Midbrain (tissue), 1 donor: ENCODE measurements around the gene MAP4K4.
"Not testable (repeated sequence)": the region's sequence is repeated elsewhere in the genome, so short reads cannot be mapped to it uniquely, and the experiment has no call there.

Experiments used
- DNase-seq: peaks from one replicate; lab custom pipeline; 2025; lab: John Stamatoyannopoulos, UW

Gene MAP4K4

GRCh38 chr2:101905746-101906336, 208.3 kb downstream of the MAP4K4 start:
- no peak for DNase-seq

GRCh38 chr2:101909760-101910159, 212.3 kb downstream of the MAP4K4 start:
- no peak for DNase-seq

GRCh38 chr2:101912545-101912944, 215.0 kb downstream of the MAP4K4 start:
- no peak for DNase-seq

DNA sequence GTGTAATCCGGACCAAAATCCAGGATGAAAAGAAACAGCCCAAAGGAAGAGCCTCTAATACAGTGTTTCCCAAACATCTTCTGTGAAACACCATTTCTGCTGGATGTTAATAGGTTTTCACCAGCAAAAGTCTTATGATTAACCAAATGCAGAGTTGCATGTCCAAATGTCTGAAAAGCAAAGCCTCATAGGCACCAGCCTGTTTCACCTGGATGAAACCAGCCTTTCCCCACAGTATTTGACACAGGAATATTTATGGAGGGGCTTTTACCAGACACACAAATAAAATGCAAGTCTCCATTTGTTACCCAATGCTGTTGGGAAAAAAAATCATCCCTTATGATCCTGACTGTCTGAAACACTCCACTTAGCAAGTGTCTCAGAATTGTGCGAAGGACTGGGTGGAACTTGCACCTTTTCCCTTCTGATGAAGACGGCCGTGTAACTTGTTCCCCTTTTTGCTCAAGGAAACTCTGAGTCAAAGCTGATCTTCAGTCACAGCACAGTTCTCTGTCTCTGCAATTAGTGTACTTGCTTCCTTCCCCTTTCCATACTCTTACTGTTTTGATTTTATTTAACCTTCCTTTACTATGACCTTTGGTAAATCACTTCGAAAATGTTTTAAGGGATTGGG, 223.9 kb downstream of the MAP4K4 start:
- DNase-seq, result peak; percentile 12

DNA sequence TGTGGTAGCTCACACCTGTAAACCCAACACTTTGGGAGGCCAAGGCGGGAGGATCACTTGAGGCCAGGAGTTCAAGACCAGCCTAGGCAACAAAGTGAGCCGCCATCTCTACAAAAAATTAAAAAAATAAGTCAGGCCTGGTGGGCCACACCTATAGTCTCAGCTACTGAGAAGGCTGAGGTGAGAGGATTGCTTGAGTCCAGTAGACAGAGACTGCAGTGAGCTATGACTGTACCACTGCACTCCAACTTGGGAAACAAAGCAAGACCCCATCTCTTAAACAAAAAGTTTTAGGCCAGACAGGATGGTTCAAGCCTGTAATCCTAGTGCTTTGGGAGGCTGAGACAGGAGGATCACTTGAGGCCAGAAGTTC, 224.4 kb downstream of the MAP4K4 start:
- DNase-seq, result no peak

GRCh38 chr2:101924311-101924710, 226.8 kb downstream of the MAP4K4 start:
- not testable (repeated sequence) for DNase-seq

GRCh38 chr2:101930019-101930418, 232.5 kb downstream of the MAP4K4 start:
- DNase-seq, result no peak

DNA sequence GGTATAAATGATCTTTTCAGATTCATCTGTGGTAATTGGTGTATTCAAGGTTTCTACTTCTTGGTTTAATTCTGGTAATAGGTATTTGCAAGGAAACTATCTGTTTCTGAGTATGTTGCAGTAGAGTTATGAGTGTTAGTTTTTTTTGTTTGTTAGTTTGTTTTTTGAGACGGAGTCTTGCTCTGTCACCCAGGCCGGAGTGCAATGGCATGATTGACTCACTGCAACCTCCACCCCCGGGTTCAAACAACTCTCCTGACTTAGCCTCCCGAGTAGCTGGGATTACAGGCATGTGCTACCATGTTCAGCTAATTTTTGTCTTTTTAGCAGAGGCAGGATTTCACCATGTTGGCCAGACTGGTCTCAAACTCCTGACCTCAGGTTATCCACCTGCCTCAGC, 233.3 kb downstream of the MAP4K4 start:
- no peak for DNase-seq

- no peak for DNase-seq
Measured at GRCh38 chr2:101931402-101931801, 233.9 kb downstream of the MAP4K4 start.

GRCh38 chr2:101935764-101936163, 238.3 kb downstream of the MAP4K4 start:
- DNase-seq, result not testable (repeated sequence)

- DNase-seq, result no peak
Measured at GRCh38 chr2:101942851-101943250, 245.3 kb downstream of the MAP4K4 start.
